H1 (cell line): ENCODE data around the gene MACROH2A1. TPM values are rescaled to one million over a fixed set of nuclear protein-coding genes. Genes with fewer than 3 reads are reported as not detected.

ENCODE experiments used
- CTCF ChIA-PET: fragments of 300-600 bp; sonication (Branson Sonifier 250); formaldehyde crosslinking; loops from one replicate; lab custom pipeline; 2021; ENCODE audit not compliant: partially characterized antibody; lab: Charles Lee
- POLR2A ChIA-PET: fragments of 300-600 bp; sonication (Branson Sonifier 250); formaldehyde crosslinking; loops from one replicate; lab custom pipeline; 2021; ENCODE audit warnings: inconsistent platforms; ENCODE audit not compliant: partially characterized antibody; lab: Charles Lee
- DNase-seq, 2 experiments: peaks; one replicate each; pipeline versions ENCODE4 v3.0.0 to v3.0.0-alpha.2; 2010 to 2022; ENCODE audit warnings: low spot score in 2 of 2, low read depth in 1 of 2, mixed read lengths in 1 of 2
- FAIRE-seq: peaks from 2 replicates; lab custom pipeline; 2011; peaks lifted over from hg19 to GRCh38; lab: Jason Lieb, UNC
- H2AFZ ChIP-seq: 2 replicates; pipeline ENCODE4 v1.8.1; 2012; ENCODE audit warnings: low read length, inconsistent platforms
- H2AK5ac ChIP-seq: 2 replicates; pipeline ENCODE4 v1.6.1; 2013; ENCODE audit warnings: low read depth, low read length
- H2BK120ac ChIP-seq: replicated peaks from 2 replicates; pipeline ENCODE3; 2013; ENCODE audit warnings: low read depth, low read length, inconsistent platforms
- H2BK12ac ChIP-seq: 2 replicates; pipeline ENCODE4 v1.6.1; 2013; ENCODE audit warnings: low read depth, low read length
- H2BK15ac ChIP-seq: 2 replicates; pipeline ENCODE4 v1.6.1; 2013; ENCODE audit warnings: low read length
- H2BK20ac ChIP-seq: 2 replicates; pipeline ENCODE4 v1.6.1; 2013; ENCODE audit warnings: low read length
- H2BK5ac ChIP-seq: 2 replicates; pipeline ENCODE4 v1.6.1; 2013; ENCODE audit warnings: low read depth, low read length
- H3K14ac ChIP-seq: 2 replicates; pipeline ENCODE4 v1.6.1; 2013; ENCODE audit warnings: inconsistent platforms; ENCODE audit not compliant: insufficient read length
- H3K18ac ChIP-seq: 2 replicates; pipeline ENCODE4 v1.6.1; 2013; ENCODE audit warnings: low read length; ENCODE audit errors: extremely low read depth
- H3K23ac ChIP-seq: 2 replicates; pipeline ENCODE4 v1.6.1; 2013; ENCODE audit warnings: inconsistent platforms; ENCODE audit not compliant: insufficient read length
- H3K23me2 ChIP-seq: 2 replicates; pipeline ENCODE4 v1.6.1; 2013; ENCODE audit warnings: low read depth, low read length
- H3K27ac ChIP-seq: 2 replicates; pipeline ENCODE4 v1.6.1; 2011; ENCODE audit warnings: low read depth, low read length, inconsistent platforms
- H3K27me3 ChIP-seq, 4 experiments: replicated peaks in 1 of 4; 1 replicate in 1 of 4; 2 replicates in 3 of 4; pipeline versions ENCODE4 v1.6.1 to v1.8.1; 2011 to 2013; ENCODE audit warnings: low read length in 3 of 4, mild to moderate bottlenecking in 3 of 4, inconsistent platforms in 2 of 4, mixed read lengths in 2 of 4, moderate library complexity in 1 of 4; ENCODE audit not compliant: control insufficient read depth in 3 of 4, insufficient read depth in 3 of 4; ENCODE audit errors: extremely low read depth in 1 of 4
- H3K36me3 ChIP-seq, 4 experiments: 2 replicates each; pipeline versions ENCODE4 v1.6.1 to v1.8.1; 2011 to 2013; ENCODE audit warnings: mild to moderate bottlenecking in 4 of 4, low read length in 3 of 4, moderate library complexity in 2 of 4, control low read depth in 1 of 4, inconsistent platforms in 1 of 4; ENCODE audit not compliant: insufficient read depth in 4 of 4, control insufficient read depth in 2 of 4
- H3K4ac ChIP-seq: replicated peaks from 2 replicates; pipeline ENCODE3; 2013; ENCODE audit warnings: low read length, low read depth, mixed read lengths, inconsistent platforms; ENCODE audit not compliant: insufficient read length
- H3K4me1 ChIP-seq, 4 experiments: replicated peaks in 1 of 4; 1 replicate in 1 of 4; 2 replicates in 3 of 4; pipeline versions ENCODE4 v1.6.1 to v1.8.1; 2011 to 2013; ENCODE audit warnings: low read length in 3 of 4, inconsistent platforms in 2 of 4, mixed read lengths in 1 of 4; ENCODE audit not compliant: insufficient read depth in 4 of 4, control insufficient read depth in 3 of 4
- H3K4me2 ChIP-seq, 2 experiments: 2 replicates each; pipeline versions ENCODE4 v1.6.1 to v1.8.1; 2011 to 2013; ENCODE audit warnings: low read depth in 2 of 2, low read length in 2 of 2, control low read depth in 1 of 2, inconsistent platforms in 1 of 2, mild to moderate bottlenecking in 1 of 2; ENCODE audit not compliant: insufficient read depth in 1 of 2
- H3K4me3 ChIP-seq, 4 experiments: fragments of 200-600, 300-600 bp in 1 of 4; sonication (generic), shearing (Covaris generic), sonication (Bioruptor Twin) in 1 of 4; 2 replicates each; pipeline versions ENCODE4 v1.5.1 to v1.8.1; 2011 to 2016; ENCODE audit warnings: low read length in 4 of 4, low read depth in 3 of 4, control low read depth in 2 of 4, inconsistent platforms in 2 of 4, mild to moderate bottlenecking in 2 of 4, mixed read lengths in 1 of 4, moderate library complexity in 1 of 4; ENCODE audit not compliant: insufficient read depth in 2 of 4; ENCODE audit errors: extremely low read depth in 1 of 4
- H3K56ac ChIP-seq: replicated peaks from 2 replicates; pipeline ENCODE3; 2013; ENCODE audit warnings: low read depth, mild to moderate bottlenecking, mixed read lengths, low read length, inconsistent platforms; ENCODE audit not compliant: insufficient read length
- H3K79me1 ChIP-seq: 2 replicates; pipeline ENCODE4 v1.6.1; 2013; ENCODE audit warnings: low read depth, low read length, control low read depth
- H3K79me2 ChIP-seq, 2 experiments: 2 replicates each; pipeline versions ENCODE4 v1.6.1 to v1.8.1; 2012 to 2013; ENCODE audit warnings: low read length in 2 of 2, mild to moderate bottlenecking in 2 of 2, inconsistent platforms in 1 of 2; ENCODE audit not compliant: insufficient read depth in 2 of 2, control insufficient read depth in 1 of 2
- H3K9ac ChIP-seq, 4 experiments: replicated peaks in 1 of 4; 1 replicate in 1 of 4; 2 replicates in 3 of 4; pipeline versions ENCODE4 v1.6.1 to v1.8.1; 2011 to 2013; ENCODE audit warnings: low read depth in 3 of 4, low read length in 3 of 4, control low read depth in 2 of 4, mild to moderate bottlenecking in 2 of 4, moderate library complexity in 2 of 4, inconsistent platforms in 1 of 4; ENCODE audit errors: extremely low read depth in 1 of 4
- H3K9me3 ChIP-seq, 2 experiments: 2 replicates each; pipeline versions ENCODE4 v1.6.1 to v1.8.1; 2012 to 2013; ENCODE audit warnings: mild to moderate bottlenecking in 2 of 2, moderate library complexity in 2 of 2, control low read depth in 1 of 2, inconsistent platforms in 1 of 2, low read depth in 1 of 2, low read length in 1 of 2, mixed read lengths in 1 of 2; ENCODE audit not compliant: insufficient read depth in 2 of 2
- H4K20me1 ChIP-seq, 2 experiments: replicated peaks in 1 of 2; 2 replicates each; pipeline versions ENCODE3 to v1.8.1; 2011 to 2013; ENCODE audit warnings: inconsistent platforms in 2 of 2, low read length in 2 of 2, mild to moderate bottlenecking in 1 of 2; ENCODE audit not compliant: insufficient read depth in 2 of 2, control insufficient read depth in 1 of 2
- H4K5ac ChIP-seq: 2 replicates; pipeline ENCODE4 v1.6.1; 2013; ENCODE audit warnings: low read length, low read depth, mixed read lengths, inconsistent platforms; ENCODE audit not compliant: insufficient read length
- H4K8ac ChIP-seq: 2 replicates; pipeline ENCODE4 v1.8.0; 2013; ENCODE audit warnings: mild to moderate bottlenecking, moderate library complexity, low read length, inconsistent platforms; ENCODE audit not compliant: insufficient read depth; ENCODE audit errors: extremely low read depth
- H4K91ac ChIP-seq: replicated peaks from 2 replicates; pipeline ENCODE3; 2013; ENCODE audit warnings: low read length, mixed read lengths, inconsistent platforms; ENCODE audit not compliant: insufficient read length
- KDM1A ChIP-seq: fragments of 200-600, 300-600 bp; sonication (generic); IDR thresholded peaks from 2 replicates; pipeline ENCODE4 v1.7.1; 2016; ENCODE audit warnings: mild to moderate bottlenecking, low read length, borderline replicate concordance
- SP2 ChIP-seq: IDR thresholded peaks from 2 replicates; pipeline ENCODE4 v1.6.1; 2012; ENCODE audit warnings: mild to moderate bottlenecking, low read length, inconsistent platforms
- WGBS, 2 experiments: shearing (Covaris generic) in 1 of 2; methylation state at CpG; one replicate each; pipeline versions ENCODE4 v1.1.6 to v1.1.7; 2013 to 2015; ENCODE audit warnings: low lambda C conversion rate in 2 of 2, mixed read lengths in 2 of 2, inconsistent platforms in 1 of 2, low coverage in 1 of 2, missing lambda C conversion rate in 1 of 2; ENCODE audit not compliant: insufficient replicate concordance in 2 of 2, insufficient coverage in 1 of 2, insufficient read length in 1 of 2; ENCODE audit errors: extremely low coverage in 1 of 2, missing lambda C conversion rate in 1 of 2; 5-methylcytosine and 5-hydroxymethylcytosine counted together
- polyA plus RNA-seq, 7 experiments: library from polyadenylated mRNA; depleted of rRNA in 3 of 7; stranded (reverse) in 5 of 7; unstranded in 2 of 7; fragments of >200 nt in 5 of 7; fragments of 200-250 nt in 2 of 7; gene quantifications; 1 replicate in 5 of 7; 2 replicates in 1 of 7; 4 replicates in 1 of 7; pipeline versions ENCODE4 v1.2.1 to v1.2.3, GENCODE V29; 2011 to 2013; ENCODE audit warnings: missing spikeins in 2 of 7, mixed read lengths in 2 of 7
- total RNA-seq: library from RNA; stranded (reverse); fragmentation: NEBNext Ultra II Directional; extraction: Animal tissue kit (Norgen Biotek cat#: 25700); gene quantifications from 2 replicates; pipeline ENCODE4 v1.2.1, GENCODE V29; 2021

The MACROH2A1 gene
- total and polyA plus RNA-seq, 2 of the 8 experiments (the other 6 are each of a cell fraction or from before 2014, with no cell fraction given), result 60.0 to 92.3 TPM

GRCh38 chr5:135350536-135350935 lies 48.5 kb downstream of the MACROH2A1 start:
- no peaks in the 10 kb centered on the region for H3K4me1 ChIP-seq
- H2BK5ac ChIP-seq, result no peak overlapping the region; the same call in 1 of the 2 replicates
- no peaks in the 10 kb centered on the region for H3K27me3 ChIP-seq
- no peak overlapping the region for H2BK15ac ChIP-seq
- H3K9me3 ChIP-seq, result no peaks in the 10 kb centered on the region
- H3K27ac ChIP-seq, result no peak overlapping the region
- no peak overlapping the region for H3K18ac ChIP-seq
- no peak overlapping the region; the same call in 1 of the 2 replicates for H4K8ac ChIP-seq
- H3K9ac ChIP-seq, result no peak overlapping the region
- no peaks in the 10 kb centered on the region for H3K79me1 ChIP-seq
- POLR2A ChIA-PET, result no interaction called here
- 86% methylated on average over 10 of the region's 10 CpGs; no CpG with 5 or more reads in 1 of the 2 experiments for WGBS, 2 experiments
- DNase-seq (no peak), FAIRE-seq (no peak)
- H2BK20ac ChIP-seq, result no peak overlapping the region
- TF ChIP-seq SP2 (no peak), KDM1A (no peak)
- no peak overlapping the region for H3K56ac ChIP-seq
- no peaks in the 10 kb centered on the region for H3K23me2 ChIP-seq
- H2BK120ac ChIP-seq, result no peak overlapping the region
- H3K4me3 ChIP-seq, result no peak overlapping the region
- H3K14ac ChIP-seq, result no peak overlapping the region
- H3K4me2 ChIP-seq, result no peak overlapping the region
- peaks cover 0 to 6% of the 10 kb centered on the region in 2 experiments for H4K20me1 ChIP-seq
- no peak overlapping the region for H4K5ac ChIP-seq
- no peak overlapping the region for H3K23ac ChIP-seq
- H2AFZ ChIP-seq, result no peak overlapping the region
- no peak overlapping the region for H3K4ac ChIP-seq
- no peak overlapping the region for H2BK12ac ChIP-seq
- peaks cover 0 to 5% (median 0%) of the 10 kb centered on the region in 4 experiments; a peak in 2 of 8 replicates for H3K36me3 ChIP-seq
- CTCF ChIA-PET, result no interaction called here
- H3K79me2 ChIP-seq, result no peaks in the 10 kb centered on the region
- no peak overlapping the region for H2AK5ac ChIP-seq
- no peak overlapping the region for H4K91ac ChIP-seq
